Neural progenitor cell (in vitro differentiated cells): Measurements from ENCODE around the gene BMPR1A. TPM values are rescaled to one million over a fixed set of nuclear protein-coding genes. Genes with fewer than 3 reads are reported as not detected.
A peak's percentile ranks its signal among the peaks of the same experiment; 100 is the strongest.

Source experiments
- DNase-seq: peaks from one replicate; pipeline ENCODE4 v3.0.0-alpha.2; 2016; ENCODE audit warnings: low spot score
- H2AFZ ChIP-seq: fragments of 200-600 bp; sonication (generic); replicated peaks from 2 replicates; pipeline ENCODE4 v1.6.1; 2016; ENCODE audit warnings: antibody characterized with exemption
- H3F3A ChIP-seq: fragments of 200-600 bp; sonication (generic); 2 replicates; pipeline ENCODE4 v1.6.1; 2016; ENCODE audit warnings: antibody characterized with exemption, low read depth
- H3K27ac ChIP-seq: fragments of 200-600 bp; sonication (generic); 2 replicates; pipeline ENCODE4 v1.5.1; 2016; ENCODE audit warnings: mild to moderate bottlenecking
- H3K27me3 ChIP-seq: fragments of 200-600 bp; sonication (generic); 2 replicates; pipeline ENCODE4 v1.6.1; 2016; ENCODE audit warnings: mild to moderate bottlenecking, moderate library complexity
- H3K36me3 ChIP-seq: fragments of 200-600 bp; sonication (generic); 2 replicates; pipeline ENCODE4 v1.5.1; 2016
- H3K4me1 ChIP-seq: fragments of 200-600 bp; sonication (generic); 2 replicates; pipeline ENCODE4 v1.6.1; 2016; ENCODE audit warnings: mixed run types
- H3K4me2 ChIP-seq: fragments of 200-600 bp; sonication (generic); 2 replicates; pipeline ENCODE4 v1.6.1; 2016
- H3K4me3 ChIP-seq: fragments of 200-600 bp; sonication (generic); 2 replicates; pipeline ENCODE4 v1.5.1; 2016
- H3K79me2 ChIP-seq: fragments of 200-600 bp; sonication (generic); 2 replicates; pipeline ENCODE4 v1.6.1; 2016; ENCODE audit warnings: low read depth
- H3K9ac ChIP-seq: fragments of 200-600 bp; sonication (generic); 2 replicates; pipeline ENCODE4 v1.6.1; 2016
- H3K9me3 ChIP-seq: fragments of 200-600 bp; sonication (generic); 2 replicates; pipeline ENCODE4 v1.5.1; 2016; ENCODE audit warnings: low read depth
- H4K20me1 ChIP-seq: fragments of 200-600 bp; sonication (generic); 2 replicates; pipeline ENCODE4 v1.6.1; 2016; ENCODE audit warnings: low read depth
- H3K27ac Mint-ChIP-seq: 3 replicates; pipeline ENCODE4 v1.8.0; 2021; ENCODE audit warnings: mixed read lengths
- H3K27me3 Mint-ChIP-seq: 2 replicates; pipeline ENCODE4 v1.8.0; 2022; ENCODE audit warnings: low read depth, mild to moderate bottlenecking, inconsistent platforms, moderate library complexity, mixed read lengths; ENCODE audit not compliant: insufficient read depth
- H3K36me3 Mint-ChIP-seq: 3 replicates; pipeline ENCODE4 v1.8.0; 2021; ENCODE audit warnings: mixed read lengths
- H3K4me1 Mint-ChIP-seq: 3 replicates; pipeline ENCODE4 v1.8.0; 2021; ENCODE audit warnings: mixed read lengths
- H3K4me3 Mint-ChIP-seq: 3 replicates; pipeline ENCODE4 v1.8.0; 2021; ENCODE audit warnings: mild to moderate bottlenecking, moderate library complexity, mixed read lengths
- H3K9me3 Mint-ChIP-seq: 3 replicates; pipeline ENCODE4 v1.8.0; 2020; ENCODE audit warnings: mixed read lengths
- CTCF ChIP-seq: fragments of 200-600 bp; sonication (generic); IDR thresholded peaks from 2 replicates; pipeline ENCODE4 v1.5.1; 2017; ENCODE audit warnings: antibody characterized with exemption, mild to moderate bottlenecking
- EZH2 ChIP-seq: fragments of 200-600 bp; sonication (generic); IDR thresholded peaks from 2 replicates; pipeline ENCODE4 v1.6.1; 2017; ENCODE audit warnings: antibody characterized with exemption, mild to moderate bottlenecking, moderate library complexity
- EZH2phosphoT487 ChIP-seq: fragments of 200-600 bp; sonication (generic); IDR thresholded peaks from 2 replicates; pipeline ENCODE4 v1.6.1; 2017; ENCODE audit warnings: antibody characterized with exemption
- total RNA-seq: library from RNA; depleted of rRNA; stranded (reverse); fragments of >200 nt; gene quantifications from 2 replicates; pipeline ENCODE4 v1.2.3, GENCODE V29; 2015; ENCODE audit warnings: low replicate concordance

Gene BMPR1A
- total RNA-seq, 1 donor from 2014 or later, result 76.2 TPM

GRCh38 chr10:86971232-86971991, 215.0 kb downstream of the BMPR1A start:
- Histone ChIP-seq H3K27me3 (peaks cover 30% of the 10 kb centered on the region), H3K79me2 (no peaks in the 10 kb centered on the region), H3K36me3 (no peaks in the 10 kb centered on the region), H2AFZ (peak overlapping the region; percentile 94), H3K4me1 (peaks cover 28% of the 10 kb centered on the region), H3K9me3 (no peaks in the 10 kb centered on the region), H3K4me3 (peak overlapping the region; percentile 50), H3K27ac (no peak overlapping the region), H3F3A (peaks cover 32% of the 10 kb centered on the region), H3K4me2 (peak overlapping the region; percentile 79), H4K20me1 (no peaks in the 10 kb centered on the region), H3K9ac (peak overlapping the region; percentile 5)
- peak overlapping the region; percentile 77 for H3K4me3 Mint-ChIP-seq
- TF ChIP-seq CTCF (peak; percentile 13), EZH2 (no peak), EZH2phosphoT487 (peak; percentile 27)
- H3K27me3 Mint-ChIP-seq, result peaks cover 17% of the 10 kb centered on the region
- peaks cover 28% of the 10 kb centered on the region for H3K4me1 Mint-ChIP-seq
- DNase-seq, result peak; percentile 66
- no peaks in the 10 kb centered on the region for H3K36me3 Mint-ChIP-seq
- no peaks in the 10 kb centered on the region for H3K9me3 Mint-ChIP-seq
- H3K27ac Mint-ChIP-seq, result peak overlapping the region; percentile 74

GRCh38 chr10:86972613-86973380, 216.4 kb downstream of the BMPR1A start:
- H3K9me3 ChIP-seq, result no peaks in the 10 kb centered on the region
- H3K27me3 Mint-ChIP-seq, result peaks cover 17% of the 10 kb centered on the region
- no peak overlapping the region for H3K4me3 ChIP-seq
- no peak overlapping the region for H3K9ac ChIP-seq
- H3K36me3 Mint-ChIP-seq, result no peaks in the 10 kb centered on the region
- no peak overlapping the region for H3K4me2 ChIP-seq
- no peak overlapping the region for H3K27ac ChIP-seq
- no peaks in the 10 kb centered on the region for H3K36me3 ChIP-seq
- H2AFZ ChIP-seq, result no peak overlapping the region
- peaks cover 20% of the 10 kb centered on the region for H3K4me1 Mint-ChIP-seq
- no peak overlapping the region for H3K4me3 Mint-ChIP-seq
- peaks cover 27% of the 10 kb centered on the region for H3K4me1 ChIP-seq
- peak overlapping the region; percentile 34 for H3K27ac Mint-ChIP-seq
- H4K20me1 ChIP-seq, result no peaks in the 10 kb centered on the region
- H3K79me2 ChIP-seq, result no peaks in the 10 kb centered on the region
- peaks cover 32% of the 10 kb centered on the region for H3F3A ChIP-seq
- H3K9me3 Mint-ChIP-seq, result no peaks in the 10 kb centered on the region
- TF ChIP-seq CTCF (no peak), EZH2 (no peak), EZH2phosphoT487 (no peak)
- peaks cover 30% of the 10 kb centered on the region for H3K27me3 ChIP-seq
- DNase-seq, result no peak

- Mint-ChIP-seq H3K4me1 (peaks cover 23% of the 10 kb centered on the region), H3K27me3 (peaks cover 13% of the 10 kb centered on the region), H3K36me3 (no peaks in the 10 kb centered on the region), H3K4me3 (no peak overlapping the region), H3K27ac (no peak overlapping the region), H3K9me3 (no peaks in the 10 kb centered on the region)
- Histone ChIP-seq H3K4me3 (no peak overlapping the region), H3K4me1 (peaks cover 23% of the 10 kb centered on the region), H3K36me3 (no peaks in the 10 kb centered on the region), H3K4me2 (no peak overlapping the region), H3K79me2 (no peaks in the 10 kb centered on the region), H3K27me3 (peaks cover 30% of the 10 kb centered on the region), H3K9ac (no peak overlapping the region), H4K20me1 (no peaks in the 10 kb centered on the region), H2AFZ (no peak overlapping the region), H3K27ac (no peak overlapping the region), H3F3A (peaks cover 28% of the 10 kb centered on the region), H3K9me3 (no peaks in the 10 kb centered on the region)
- TF ChIP-seq EZH2 (no peak), CTCF (no peak), EZH2phosphoT487 (no peak)
- DNase-seq, result no peak
These were observed 218.1 kb downstream of the BMPR1A start for GRCh38 chr10:86974484-86974883.
